ENCODE data around the gene USB1. TPM values are rescaled to one million over a fixed set of nuclear protein-coding genes. Genes with fewer than 3 reads are reported as not detected.
A peak's percentile ranks its signal among the peaks of the same experiment; 100 is the strongest.

USB1 gene
- total RNA-seq, 1 donor from 2014 or later: 39.9 TPM

DNA sequence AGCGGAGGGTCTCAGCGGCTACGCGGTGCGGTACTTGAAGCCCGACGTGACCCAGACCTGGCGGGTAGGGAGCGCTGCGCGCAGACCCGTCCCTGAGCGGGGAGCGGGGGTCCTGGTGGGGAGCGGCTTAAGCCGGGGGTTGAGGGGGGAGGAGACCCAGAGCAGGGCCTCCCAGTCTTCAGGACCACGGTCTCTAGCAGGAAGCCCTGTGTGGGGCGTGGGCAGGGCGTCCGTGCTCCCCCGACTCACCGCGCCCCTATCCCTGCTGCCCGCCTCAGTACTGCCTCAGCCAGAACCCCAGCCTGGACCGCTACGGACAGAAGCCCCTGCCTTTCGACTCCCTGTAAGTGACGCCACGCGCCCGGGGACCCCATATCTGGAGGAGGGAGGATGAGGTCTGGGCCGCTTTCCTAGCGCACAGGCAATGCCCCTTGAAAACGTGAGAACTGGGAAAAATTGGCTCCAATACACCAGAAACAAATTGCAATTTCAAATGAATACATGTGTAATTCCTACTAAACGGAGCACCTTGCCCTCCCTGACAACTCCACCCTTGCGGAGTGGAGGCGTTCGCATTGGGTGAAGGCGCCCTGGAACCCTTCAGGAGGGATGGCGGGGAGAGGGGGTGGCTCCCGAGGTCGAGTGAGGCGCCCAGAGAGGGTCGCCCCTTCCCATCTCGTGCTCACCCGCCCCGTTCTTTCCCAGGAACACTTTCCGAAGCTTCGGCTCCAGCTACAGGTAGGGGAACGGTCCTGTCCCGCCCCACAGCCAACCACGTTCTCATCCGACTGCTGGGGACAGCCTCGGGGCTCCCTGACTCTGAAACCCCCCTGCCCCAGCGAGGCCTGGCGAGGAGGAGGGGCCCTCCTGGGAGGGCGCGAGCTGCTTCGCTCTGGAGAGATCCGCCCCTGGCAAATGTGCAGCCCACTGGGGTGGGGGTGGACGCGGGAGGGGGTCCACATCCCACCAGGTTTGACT, 15.7 kb upstream of the USB1 start:
- H3K27me3 ChIP-seq (ENCODE audit: low read depth): no peaks in the 10 kb centered on the region
- no peaks in the 10 kb centered on the region for H3K9me3 ChIP-seq
- DNase-seq (peak; percentile 43), ATAC-seq (peak; percentile 72 to 76)
- H3K36me3 ChIP-seq: no peaks in the 10 kb centered on the region
- intact Hi-C loops (cut with DNase I): no loop called here
- peaks cover 16% of the 10 kb centered on the region for H3K4me1 ChIP-seq
- TF ChIP-seq, protein P1, sequence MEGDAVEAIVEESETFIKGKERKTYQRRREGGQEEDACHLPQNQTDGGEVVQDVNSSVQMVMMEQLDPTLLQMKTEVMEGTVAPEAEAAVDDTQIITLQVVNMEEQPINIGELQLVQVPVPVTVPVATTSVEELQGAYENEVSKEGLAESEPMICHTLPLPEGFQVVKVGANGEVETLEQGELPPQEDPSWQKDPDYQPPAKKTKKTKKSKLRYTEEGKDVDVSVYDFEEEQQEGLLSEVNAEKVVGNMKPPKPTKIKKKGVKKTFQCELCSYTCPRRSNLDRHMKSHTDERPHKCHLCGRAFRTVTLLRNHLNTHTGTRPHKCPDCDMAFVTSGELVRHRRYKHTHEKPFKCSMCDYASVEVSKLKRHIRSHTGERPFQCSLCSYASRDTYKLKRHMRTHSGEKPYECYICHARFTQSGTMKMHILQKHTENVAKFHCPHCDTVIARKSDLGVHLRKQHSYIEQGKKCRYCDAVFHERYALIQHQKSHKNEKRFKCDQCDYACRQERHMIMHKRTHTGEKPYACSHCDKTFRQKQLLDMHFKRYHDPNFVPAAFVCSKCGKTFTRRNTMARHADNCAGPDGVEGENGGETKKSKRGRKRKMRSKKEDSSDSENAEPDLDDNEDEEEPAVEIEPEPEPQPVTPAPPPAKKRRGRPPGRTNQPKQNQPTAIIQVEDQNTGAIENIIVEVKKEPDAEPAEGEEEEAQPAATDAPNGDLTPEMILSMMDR (IDR thresholded peaks at IDR 0.05): no peak
- peak overlapping the region; percentile 53 for H3K27ac ChIP-seq
- peak overlapping the region; percentile 67 for H3K4me3 ChIP-seq

DNA sequence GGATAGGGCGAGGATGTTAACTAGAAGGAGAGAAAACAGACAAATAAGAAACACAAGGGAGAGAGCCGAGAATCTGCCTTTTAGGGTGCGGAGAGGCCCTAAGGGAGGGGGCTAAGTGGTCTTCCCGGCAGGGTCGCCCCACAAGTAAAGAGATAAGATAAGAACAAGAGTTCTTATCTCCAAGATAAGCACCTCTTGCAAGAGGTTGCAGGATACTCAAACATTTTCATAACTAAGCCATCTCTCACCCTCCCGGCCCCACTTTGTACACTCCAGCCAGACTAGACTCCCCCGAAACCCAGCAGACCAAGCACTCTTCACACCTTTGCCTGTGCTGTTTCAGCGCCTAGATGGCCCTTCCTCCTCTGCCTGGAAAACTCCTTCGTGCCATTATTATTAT, 15.0 kb upstream of the USB1 start:
- H3K27ac ChIP-seq: no peak overlapping the region
- TF ChIP-seq, protein P1 (IDR thresholded peaks at IDR 0.05): no peak
- no peak for DNase-seq

DNA sequence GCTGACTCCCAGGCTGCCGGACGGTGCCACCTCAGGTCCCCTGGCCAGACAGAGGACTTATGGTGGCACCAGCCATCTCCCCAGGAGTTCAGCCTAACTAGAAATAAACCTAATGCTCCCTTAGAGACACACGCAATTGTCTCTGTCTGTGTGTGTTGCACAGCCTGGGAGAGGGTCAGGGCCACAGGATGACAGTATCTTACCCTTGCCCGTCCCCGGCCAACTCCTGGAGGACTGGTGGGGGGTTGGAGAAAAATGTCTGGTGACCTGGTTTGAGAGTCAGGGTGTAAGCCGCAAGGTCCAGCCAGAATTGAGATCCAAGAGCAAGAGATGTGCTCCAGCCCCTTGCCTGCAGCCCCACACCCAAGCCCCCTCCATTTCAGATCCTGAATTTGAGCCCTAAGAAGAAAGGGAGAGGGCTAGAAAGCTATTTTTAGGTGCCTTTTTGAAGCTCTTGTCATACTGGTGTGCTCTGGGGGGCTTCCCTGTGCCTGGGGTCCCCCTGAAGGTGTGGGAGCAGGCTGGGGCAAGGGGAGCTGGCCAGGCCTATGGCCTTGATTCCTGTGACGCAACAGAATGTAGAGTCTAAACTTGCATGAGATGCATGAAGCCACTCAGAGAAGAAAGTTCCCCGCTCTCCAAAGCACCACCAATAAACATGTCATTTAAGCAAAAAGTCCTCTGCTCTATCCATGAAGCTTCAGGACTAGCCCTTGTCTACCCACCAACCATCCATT, 13.6 kb upstream of the USB1 start:
- intact Hi-C loops (cut with DNase I): no loop called here
- DNase-seq (peak; percentile 18), ATAC-seq (no peak)
- Histone ChIP-seq H3K4me1 (peaks cover 16% of the 10 kb centered on the region), H3K36me3 (no peaks in the 10 kb centered on the region), H3K4me3 (no peak overlapping the region), H3K27ac (no peak overlapping the region), H3K27me3 (ENCODE audit: low read depth) (no peaks in the 10 kb centered on the region), H3K9me3 (no peaks in the 10 kb centered on the region)
- TF ChIP-seq, protein P1 (IDR thresholded peaks at IDR 0.05): no peak

More for the DNA sequence above, 15.0 kb upstream of the USB1 start:
- Histone ChIP-seq H3K4me3 (peak overlapping the region; percentile 67), H3K9me3 (no peaks in the 10 kb centered on the region), H3K4me1 (peaks cover 16% of the 10 kb centered on the region), H3K36me3 (no peaks in the 10 kb centered on the region), H3K27me3 (ENCODE audit: low read depth) (no peaks in the 10 kb centered on the region)
- peak in 1 of 2 donors; percentile 6 for ATAC-seq
- intact Hi-C loops (cut with DNase I): no loop called here

DNA sequence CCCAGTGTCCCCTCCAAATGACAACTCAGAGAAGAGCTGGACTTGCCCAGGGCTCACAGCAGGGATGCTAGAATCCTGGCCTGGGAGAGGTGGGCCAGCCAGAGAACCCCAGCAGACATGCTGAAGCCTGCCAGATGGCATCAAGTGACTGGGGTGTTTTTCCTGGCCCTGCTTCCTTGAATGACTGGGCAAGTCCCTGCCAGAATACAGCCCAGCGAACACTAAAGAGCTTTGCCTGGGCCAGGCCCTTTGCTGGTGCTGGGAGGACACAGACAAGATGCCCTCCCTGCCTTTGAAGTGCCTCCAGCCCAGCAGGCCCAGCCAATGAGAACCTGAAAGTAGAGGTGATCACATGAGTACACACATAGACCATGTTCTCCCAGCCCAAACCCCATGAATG, 12.3 kb upstream of the USB1 start:
- Histone ChIP-seq H3K4me3 (no peak overlapping the region), H3K27ac (no peak overlapping the region), H3K9me3 (no peaks in the 10 kb centered on the region), H3K36me3 (peaks cover 3% of the 10 kb centered on the region), H3K27me3 (ENCODE audit: low read depth) (no peaks in the 10 kb centered on the region), H3K4me1 (peaks cover 27% of the 10 kb centered on the region)
- intact Hi-C loops (cut with DNase I): no loop called here
- DNase-seq: peak; percentile 42
- no peak for ATAC-seq
- TF ChIP-seq, protein P1 (IDR thresholded peaks at IDR 0.05): no peak

DNA sequence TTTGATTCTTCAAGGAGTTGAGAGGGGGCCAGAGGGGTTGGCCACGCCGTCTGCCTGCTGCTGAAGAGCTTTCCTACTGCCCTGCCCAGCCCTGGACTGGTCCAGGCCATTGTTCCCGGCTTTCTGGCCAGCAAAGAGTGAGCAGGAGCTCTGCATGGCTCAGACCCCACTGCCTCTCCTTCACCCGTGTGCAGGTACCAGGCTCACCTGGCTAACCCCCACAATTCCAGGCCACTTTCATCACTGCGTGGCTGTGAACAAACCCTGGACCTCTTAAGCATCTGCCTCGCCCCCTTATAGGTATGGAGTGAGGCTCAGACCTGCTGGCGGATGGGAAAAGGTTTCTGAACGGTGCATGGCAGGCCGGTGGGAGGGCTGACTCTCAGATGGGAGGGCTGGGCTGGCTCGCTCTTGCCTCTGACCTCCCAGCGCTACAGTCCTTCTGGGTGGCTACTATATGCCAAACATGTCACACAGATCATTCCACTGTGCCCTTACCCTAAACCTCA, 9.6 kb upstream of the USB1 start:
- intact Hi-C loops (cut with DNase I): no loop called here

More for the DNA sequence above, 9.6 kb upstream of the USB1 start:
- TF ChIP-seq, protein P1 (IDR thresholded peaks at IDR 0.05): no peak
- Histone ChIP-seq H3K27ac (peak overlapping the region; percentile 14), H3K27me3 (ENCODE audit: low read depth) (no peaks in the 10 kb centered on the region), H3K36me3 (peaks cover 21% of the 10 kb centered on the region), H3K4me3 (no peak overlapping the region), H3K4me1 (peaks cover 31% of the 10 kb centered on the region), H3K9me3 (no peaks in the 10 kb centered on the region)
- no peak for ATAC-seq
- peak; percentile 39 for DNase-seq

All from lower lobe of right lung (tissue), 2 donors.